HG02642 (cell line): ENCODE measurements around the gene CFAP97D2.
A peak's percentile ranks its signal among the peaks of the same experiment; 100 is the strongest.
"Not testable (repeated sequence)": the region's sequence is repeated elsewhere in the genome, so short reads cannot be mapped to it uniquely, and the experiment has no call there.

ENCODE experiments used
- ATAC-seq: cut with Tn5 transposase; IDR thresholded peaks from one replicate; pipeline ENCODE4 v1.9.1; 2021; ENCODE audit warnings: mild to moderate bottlenecking; ENCODE audit not compliant: unreplicated experiment, poor library complexity

The CFAP97D2 gene

GRCh38 chr13:114185182-114185971 lies 6.3 kb downstream of the CFAP97D2 start:
- no peak for ATAC-seq

GRCh38 chr13:114194853-114195252 lies 15.8 kb downstream of the CFAP97D2 start:
- ATAC-seq: no peak

- no peak for ATAC-seq
Measured at GRCh38 chr13:114196629-114197028, 17.6 kb downstream of the CFAP97D2 start.

GRCh38 chr13:114198556-114198955 lies 19.5 kb downstream of the CFAP97D2 start:
- ATAC-seq: no peak

- ATAC-seq: not testable (repeated sequence)
Measured at GRCh38 chr13:114199526-114199925, 20.5 kb downstream of the CFAP97D2 start.

- ATAC-seq: no peak
Measured at GRCh38 chr13:114199954-114200353, 20.9 kb downstream of the CFAP97D2 start.

GRCh38 chr13:114200399-114200911 lies 21.4 kb downstream of the CFAP97D2 start:
- ATAC-seq: no peak

GRCh38 chr13:114202581-114202980 lies 23.5 kb downstream of the CFAP97D2 start:
- no peak for ATAC-seq

- no peak for ATAC-seq
Measured at GRCh38 chr13:114203536-114203935, 24.5 kb downstream of the CFAP97D2 start.

GRCh38 chr13:114204894-114205293 lies 25.8 kb downstream of the CFAP97D2 start:
- no peak for ATAC-seq

GRCh38 chr13:114208134-114208533 lies 29.1 kb downstream of the CFAP97D2 start:
- no peak for ATAC-seq

- ATAC-seq: no peak
Measured at GRCh38 chr13:114211446-114212157, 32.5 kb downstream of the CFAP97D2 start.

GRCh38 chr13:114212158-114212495 lies 33.1 kb downstream of the CFAP97D2 start:
- ATAC-seq: no peak

- no peak for ATAC-seq
Measured at GRCh38 chr13:114213980-114214379, 34.9 kb downstream of the CFAP97D2 start.

- ATAC-seq: no peak
Measured at GRCh38 chr13:114219392-114219791, 40.3 kb downstream of the CFAP97D2 start.

GRCh38 chr13:114222461-114222968 lies 43.5 kb downstream of the CFAP97D2 start:
- no peak for ATAC-seq

- no peak for ATAC-seq
Measured at GRCh38 chr13:114224201-114224600, 45.1 kb downstream of the CFAP97D2 start.

GRCh38 chr13:114225610-114226009 lies 46.6 kb downstream of the CFAP97D2 start:
- ATAC-seq: no peak

GRCh38 chr13:114226088-114226487 lies 47.0 kb downstream of the CFAP97D2 start:
- ATAC-seq: no peak

- ATAC-seq: peak; percentile 78
Measured at GRCh38 chr13:114226699-114227323, 47.8 kb downstream of the CFAP97D2 start.

GRCh38 chr13:114227528-114227927 lies 48.5 kb downstream of the CFAP97D2 start:
- ATAC-seq: no peak
